Stimulated activated CD8-positive, alpha-beta memory T cell treated with anti-CD3 and anti-CD28 coated beads, Interleukin-15, amount 100 ng/mL, for 1 hour (primary cell): Measurements from ENCODE around the gene SPATA9.

Experiments
- DNase-seq: peaks from one replicate; pipeline ENCODE4 v3.0.0-alpha.2; 2020; ENCODE audit warnings: low read depth

The SPATA9 gene

DNA sequence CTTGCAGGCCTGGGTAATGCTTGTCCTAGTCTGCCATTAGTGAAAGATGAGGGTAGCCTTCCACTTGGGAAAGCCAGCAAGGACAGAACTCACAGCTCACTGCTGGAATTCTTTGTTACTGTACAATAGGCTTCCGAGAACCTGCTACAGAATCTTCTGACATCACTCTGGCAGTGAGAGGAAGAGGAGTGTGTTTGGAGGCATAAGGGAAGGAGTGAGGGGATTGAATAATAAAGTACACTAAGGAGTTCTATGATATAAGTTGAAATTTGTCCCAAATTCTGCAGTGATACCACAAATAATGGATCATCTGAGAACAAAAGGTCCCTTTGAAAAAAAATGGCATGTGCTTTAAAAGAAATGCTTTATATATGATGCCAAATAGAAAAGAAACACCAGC is at the start of gene SPATA9:
Gene SPATA9 (minus strand): TSS at position 101 of the 400 bp plus-strand sequence. CDS start 137 bp downstream, outside the sequence.
- DNase-seq, result no peak

DNA sequence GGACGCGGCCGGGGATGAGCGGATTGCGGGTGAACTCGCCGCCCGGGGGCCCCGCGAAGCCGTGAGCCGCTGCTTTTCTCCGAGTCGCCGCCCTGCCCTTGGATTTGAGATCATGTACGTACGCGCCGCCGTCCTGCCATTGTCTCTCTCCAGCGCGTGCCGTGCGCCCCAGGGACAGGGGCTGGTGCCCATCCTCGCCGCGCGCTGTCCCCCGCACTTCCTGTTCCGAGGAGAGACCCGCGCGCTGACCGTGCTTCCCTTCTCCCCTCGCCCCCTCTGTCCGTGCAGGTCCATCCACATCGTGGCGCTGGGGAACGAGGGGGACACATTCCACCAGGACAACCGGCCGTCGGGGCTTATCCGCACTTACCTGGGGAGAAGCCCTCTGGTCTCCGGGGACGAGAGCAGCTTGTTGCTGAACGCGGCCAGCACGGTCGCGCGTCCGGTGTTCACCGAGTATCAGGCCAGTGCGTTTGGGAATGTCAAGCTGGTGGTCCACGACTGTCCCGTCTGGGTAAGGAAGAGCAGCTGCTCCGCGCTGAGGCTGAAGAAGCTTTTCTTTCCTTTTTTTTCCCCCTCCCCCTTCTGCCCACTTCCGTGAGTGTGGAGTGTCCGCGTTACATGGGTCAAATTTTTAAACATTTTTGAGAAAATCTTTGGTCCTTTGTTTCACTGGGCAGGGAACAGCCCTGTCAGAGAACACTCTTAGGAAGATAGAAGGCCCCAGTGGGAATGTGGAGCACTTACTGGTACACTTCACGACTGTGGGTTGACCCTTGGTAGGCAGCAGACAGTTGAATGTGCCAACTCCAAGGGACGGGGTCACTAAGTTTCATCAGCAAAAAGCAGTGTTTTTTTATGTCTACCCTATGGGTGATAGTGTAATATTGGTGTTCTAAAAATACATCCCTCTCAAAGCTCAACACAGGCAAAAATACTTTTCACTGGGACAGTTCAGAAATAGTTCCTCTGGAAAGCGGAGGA is 49.1 kb upstream of the SPATA9 start:
- DNase-seq, result no peak

DNA sequence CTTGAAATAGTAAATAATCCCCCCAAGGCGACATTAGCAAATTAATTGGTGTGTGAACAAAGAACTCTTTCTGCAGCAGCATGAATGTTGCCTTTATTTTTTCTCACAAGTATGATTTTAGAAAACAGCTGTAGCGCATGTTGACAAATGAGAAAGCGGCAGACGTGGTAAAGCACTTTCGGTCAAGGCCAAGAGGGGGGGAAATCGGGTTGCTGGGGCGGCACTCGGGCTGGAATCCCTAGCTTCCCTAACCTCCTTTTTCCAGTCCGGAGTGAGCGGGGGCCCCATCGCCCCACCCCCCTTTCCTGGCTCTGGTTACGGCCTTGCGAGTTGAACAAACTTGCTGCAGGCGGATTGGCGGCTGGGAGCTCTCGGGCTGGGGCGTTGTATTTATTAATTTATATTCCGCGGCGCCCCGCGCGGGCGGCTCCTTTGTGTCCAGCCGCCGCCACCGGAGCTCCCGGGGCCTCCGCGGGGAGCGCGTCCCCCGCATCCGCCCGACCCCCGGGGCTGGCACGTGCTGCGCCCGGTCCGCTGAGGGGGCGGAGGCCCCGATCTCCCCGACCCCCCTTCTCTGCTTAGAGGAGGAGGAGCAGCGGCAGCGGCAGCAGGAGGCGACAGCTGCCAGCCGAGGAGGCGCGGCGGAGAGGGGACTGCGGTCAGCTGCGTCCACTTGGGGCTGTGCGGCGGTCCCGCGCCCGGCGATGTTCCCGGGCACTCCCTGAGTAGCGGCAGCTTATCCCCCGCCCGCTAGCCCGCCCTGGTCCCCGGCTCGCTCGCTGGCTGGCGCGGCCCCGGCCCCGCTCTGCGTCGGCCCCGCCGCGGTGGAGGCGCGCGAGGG is 48.2 kb upstream of the SPATA9 start, which contains the start of gene RHOBTB3:
Gene RHOBTB3 (plus strand): TSS at position 607 of the 841 bp plus-strand sequence. CDS start 347 bp downstream, outside the sequence.
- DNase-seq, result no peak

DNA sequence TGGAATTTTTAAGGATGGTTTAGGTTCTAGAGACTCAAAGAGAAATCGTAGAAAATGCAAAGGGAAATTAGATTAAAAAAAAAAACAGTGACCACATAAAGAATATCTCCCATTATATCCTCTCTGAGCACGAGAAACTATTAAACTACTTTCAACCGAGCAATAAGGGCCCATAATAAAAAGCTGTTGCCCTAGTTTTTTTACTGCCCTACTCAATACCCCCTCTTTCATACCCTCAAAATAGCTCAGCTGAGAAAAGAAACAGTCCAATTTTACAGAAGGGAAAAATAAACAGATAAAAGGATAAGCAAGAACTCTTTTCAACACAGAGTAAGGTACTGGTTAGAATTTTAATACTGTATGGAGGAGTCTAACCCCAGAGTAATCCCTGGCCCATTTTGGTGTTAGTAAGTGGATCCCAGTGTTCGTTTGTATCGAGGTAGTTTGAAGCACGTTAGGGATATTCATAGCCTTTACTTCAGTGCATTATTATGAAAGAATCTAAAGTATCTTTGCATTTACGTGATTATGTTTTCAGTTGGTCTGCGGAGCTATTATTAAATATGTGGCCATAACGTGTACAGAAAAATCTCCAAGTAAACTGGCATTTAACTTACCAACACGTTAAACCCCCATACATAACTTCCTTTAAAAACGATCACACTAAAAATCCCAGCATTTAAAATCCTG is 47.4 kb upstream of the SPATA9 start:
- DNase-seq, result no peak

DNA sequence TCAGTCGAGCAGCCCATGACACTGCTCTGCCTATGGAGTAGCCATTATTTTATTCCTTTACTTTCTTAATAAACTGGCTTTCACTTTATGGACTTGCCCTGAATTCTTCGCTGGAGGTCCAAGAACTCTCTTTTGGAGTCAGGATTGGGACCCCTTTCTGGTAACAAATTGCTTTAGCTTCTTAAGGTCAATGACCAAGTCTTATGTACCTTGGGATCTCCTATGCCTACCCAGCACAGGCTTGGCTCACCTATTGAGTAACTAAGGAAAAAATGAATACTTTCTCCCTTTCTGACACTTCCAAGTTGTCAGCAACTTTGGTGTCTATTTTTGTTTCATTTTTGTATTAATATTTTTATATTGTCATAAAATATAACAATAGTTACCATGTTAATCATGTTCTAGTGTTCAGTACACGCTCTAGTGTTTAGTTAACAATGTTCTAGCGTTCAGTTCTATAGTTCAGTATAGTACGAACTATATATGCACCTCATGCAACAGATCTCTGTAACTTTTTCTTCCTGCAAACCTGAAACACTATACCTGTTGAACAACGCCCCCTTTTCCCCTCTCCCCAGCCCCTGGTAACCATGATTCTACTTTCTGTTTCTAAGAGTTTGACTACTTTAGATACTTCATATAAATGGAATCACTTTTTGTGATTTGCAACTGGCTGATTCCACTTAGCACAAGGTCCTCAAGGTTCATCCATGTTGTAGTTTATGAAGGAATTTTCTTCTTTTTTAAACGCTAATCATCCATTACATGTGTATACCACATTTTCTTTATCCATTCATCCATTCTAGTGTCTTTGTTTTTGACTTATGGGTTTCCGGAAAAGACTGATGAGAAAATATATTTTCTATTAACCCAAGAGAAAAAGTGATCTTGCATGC is 46.6 kb upstream of the SPATA9 start:
- no peak for DNase-seq

DNA sequence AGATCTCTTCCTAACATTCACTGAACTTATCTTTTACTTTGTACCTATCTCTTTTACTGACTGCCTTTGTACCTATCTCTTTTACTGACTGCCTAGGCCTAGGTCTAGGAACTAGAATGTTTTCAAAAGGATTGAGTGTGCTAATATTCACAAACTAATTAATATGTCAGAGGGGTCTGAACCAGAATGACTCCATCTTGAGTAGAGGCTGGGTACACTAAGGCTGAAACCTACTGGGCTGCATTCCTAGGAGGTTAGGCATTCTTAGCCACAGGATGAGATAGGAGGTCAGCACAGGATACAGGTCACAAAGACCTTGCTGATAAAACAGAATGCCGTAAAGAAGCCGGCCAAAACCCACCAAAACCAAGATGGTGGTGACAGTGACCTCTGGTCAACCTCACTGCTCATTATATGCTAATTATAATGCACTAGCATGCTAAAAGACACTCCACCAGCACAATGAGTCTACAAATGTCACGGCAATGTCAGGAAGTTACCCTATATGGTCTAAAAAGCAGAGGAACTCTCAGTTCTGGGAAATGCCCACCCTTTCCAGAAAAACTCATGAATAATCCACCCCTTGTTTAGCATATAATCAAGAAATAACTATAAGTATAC is 45.8 kb upstream of the SPATA9 start:
- no peak for DNase-seq

DNA sequence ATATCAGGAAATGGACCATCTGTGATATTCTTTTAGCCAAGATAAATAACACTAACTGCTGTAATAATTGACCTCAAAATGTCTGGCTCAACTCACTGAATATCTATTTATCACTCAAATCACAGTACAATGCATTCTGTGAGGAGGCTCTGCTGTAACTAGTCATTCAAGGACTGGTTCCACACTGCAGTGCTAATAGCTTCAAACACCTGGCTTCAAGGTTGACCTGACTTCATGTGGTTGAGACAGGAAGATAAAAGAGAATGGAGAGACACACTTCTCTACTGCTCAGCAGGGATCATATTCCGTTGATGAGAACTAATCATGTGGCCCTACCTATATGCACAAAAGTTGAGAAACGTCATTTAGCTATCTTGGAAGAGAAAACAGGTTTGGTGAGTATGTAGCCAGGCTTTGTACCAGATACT is 45.0 kb upstream of the SPATA9 start:
- no peak for DNase-seq

- no peak for DNase-seq
Measured at GRCh38 chr5:95726811-95727763, 44.3 kb upstream of the SPATA9 start.

DNA sequence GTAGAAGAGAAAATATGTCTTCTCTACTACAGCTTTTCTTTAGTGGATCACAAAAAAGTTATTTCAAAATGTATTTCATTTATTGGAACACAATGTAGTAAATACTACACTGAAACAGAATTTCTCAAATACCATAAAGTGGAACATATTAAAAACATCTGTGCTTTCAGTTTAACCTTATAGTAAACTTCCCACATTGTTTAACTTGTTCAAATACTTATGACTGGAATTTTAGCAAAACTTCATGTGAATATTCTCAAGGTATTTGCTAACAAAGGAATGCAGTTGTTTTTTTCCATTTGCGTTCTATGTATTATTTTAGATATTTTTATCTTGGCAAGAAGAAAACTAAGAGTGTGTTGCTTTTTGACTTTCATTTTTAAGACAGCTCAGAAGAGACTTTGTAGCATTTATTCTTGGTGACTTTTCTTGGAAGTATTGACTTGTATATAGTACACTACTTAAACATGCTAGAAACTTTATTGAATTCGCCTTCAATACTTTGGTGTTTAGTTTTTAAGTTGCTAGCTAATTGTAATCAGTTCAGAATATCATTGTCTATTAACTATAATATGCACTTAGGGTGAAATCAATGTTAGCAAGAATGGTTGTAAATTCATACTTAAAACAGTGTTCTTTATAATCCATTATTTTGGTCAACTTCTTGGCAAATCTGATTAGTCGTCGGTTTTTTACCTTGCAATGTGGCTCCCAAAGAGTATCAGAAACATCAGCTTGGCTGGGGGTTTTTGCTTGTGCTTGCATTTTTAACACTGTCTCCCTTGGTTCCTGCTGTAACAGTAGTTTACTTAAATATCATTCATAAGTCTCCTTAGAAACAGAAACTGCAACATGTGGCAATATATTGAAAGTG is 43.4 kb upstream of the SPATA9 start:
- DNase-seq, result no peak

DNA sequence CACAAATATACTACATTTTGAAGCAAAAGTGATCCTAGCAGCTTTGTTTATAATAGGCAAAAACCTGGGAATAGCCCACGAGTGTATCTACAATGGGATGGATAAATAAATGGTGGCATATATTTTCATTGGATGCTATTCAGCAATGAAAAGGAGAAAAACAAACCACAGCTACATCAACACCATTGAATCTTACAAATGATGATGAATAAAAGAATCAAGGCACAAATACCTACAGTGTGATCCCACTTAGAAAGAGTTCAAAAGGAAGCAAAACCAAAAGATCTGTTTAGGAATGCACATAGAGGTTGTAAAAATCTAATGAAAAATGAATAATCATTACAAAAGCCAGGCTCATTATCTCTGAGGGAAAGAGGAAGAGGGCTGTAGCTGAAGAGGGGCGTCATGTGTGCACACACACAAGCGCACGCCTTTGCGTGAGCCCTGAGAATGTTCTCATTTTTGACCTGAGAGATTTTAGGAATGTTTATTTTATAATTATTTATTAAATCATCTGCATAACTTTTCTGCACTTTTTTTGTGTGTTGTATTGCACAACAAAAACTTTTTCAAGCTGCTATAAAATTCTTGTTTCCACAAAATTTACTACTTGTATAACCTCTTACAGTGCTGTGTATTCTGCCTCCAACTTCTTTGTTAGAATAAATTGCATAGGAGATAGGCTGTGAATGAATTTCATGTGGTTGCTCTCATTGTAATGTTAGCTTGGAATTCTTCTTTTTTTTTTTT is 42.5 kb upstream of the SPATA9 start:
- DNase-seq, result no peak

- DNase-seq, result no peak
Measured at GRCh38 chr5:95723632-95724369, 41.0 kb upstream of the SPATA9 start.

GRCh38 chr5:95721582-95722295 is 38.9 kb upstream of the SPATA9 start:
- DNase-seq, result no peak

GRCh38 chr5:95720094-95720786 is 37.4 kb upstream of the SPATA9 start:
- no peak for DNase-seq

GRCh38 chr5:95718738-95719137 is 35.9 kb upstream of the SPATA9 start:
- DNase-seq, result no peak

- no peak for DNase-seq
Measured at GRCh38 chr5:95718203-95718602, 35.4 kb upstream of the SPATA9 start.

- no peak for DNase-seq
Measured at GRCh38 chr5:95717439-95717838, 34.6 kb upstream of the SPATA9 start.
